ENCODE data around the gene RYR1. TPM values are rescaled to one million over a fixed set of nuclear protein-coding genes. Genes with fewer than 3 reads are reported as not detected.

RYR1 gene
- 2.0 TPM in 2 replicates for total RNA-seq (2013; cell fraction: nucleolus; rRNA removed)
- total RNA-seq (2014; rRNA removed) (0.11 TPM in 2 replicates), total RNA-seq (2014; rRNA removed; fragmentation: Illumina TruSeq; extraction: Trizol) (0.04 and 0.28 TPM in 2 replicates), total RNA-seq (2021) (0.28 and 0.88 TPM in 2 replicates), polyA plus RNA-seq (2011; rRNA removed) (0.03 and 0.07 TPM in 2 replicates), polyA plus RNA-seq (2014; fragmentation: Illumina TruSeq; extraction: Trizol) (0.05 and 0.32 TPM in 2 replicates), polyA plus RNA-seq (2014; fragmentation: Nextera tagmentation; extraction: Ambion mirVana) (under 1 TPM; under 0.01 to 0.02 TPM), polyA plus RNA-seq (2014; rRNA removed) (0.10 and 0.22 TPM in 2 replicates), polyA plus RNA-seq (2016; fragmentation: Nextera tagmentation; extraction: Ambion mirVana) (under 1 TPM in 1 of 2 experiments, not detected in 1; 0.04 TPM), polyA minus RNA-seq (2011; rRNA and poly(A)+ RNA removed) (under 0.01 and 0.07 TPM in 2 replicates), Bru-seq, nascent RNA (percentile 14 among the genes with signal in this experiment), BruChase-seq, experiment 1, labeled RNA remaining after a 6-hour chase (percentile 13 among the genes with signal in this experiment), BruChase-seq, experiment 2, labeled RNA remaining after a 2-hour chase (percentile 14 among the genes with signal in this experiment)
- 0.08 TPM for polyA plus RNA-seq (2011; ENCODE audit: low read depth)
- polyA plus RNA-seq (2011; cell fraction: cytosol; rRNA removed): 0.03 and 0.13 TPM in 2 replicates
- 0.10 and 0.15 TPM in 2 replicates for polyA plus RNA-seq (2011; cell fraction: nucleus; rRNA removed)
- polyA plus RNA-seq (2012): 0.31 and 0.51 TPM in 2 replicates
- not detected in 2 replicates for polyA minus RNA-seq (2011; cell fraction: cytosol; rRNA and poly(A)+ RNA removed)
- polyA minus RNA-seq (2011; cell fraction: nucleus; rRNA and poly(A)+ RNA removed): under 0.01 and 0.57 TPM in 2 replicates
- long read RNA-seq, experiment 1: 0 reads
- long read RNA-seq, experiment 2: 0 reads

DNA sequence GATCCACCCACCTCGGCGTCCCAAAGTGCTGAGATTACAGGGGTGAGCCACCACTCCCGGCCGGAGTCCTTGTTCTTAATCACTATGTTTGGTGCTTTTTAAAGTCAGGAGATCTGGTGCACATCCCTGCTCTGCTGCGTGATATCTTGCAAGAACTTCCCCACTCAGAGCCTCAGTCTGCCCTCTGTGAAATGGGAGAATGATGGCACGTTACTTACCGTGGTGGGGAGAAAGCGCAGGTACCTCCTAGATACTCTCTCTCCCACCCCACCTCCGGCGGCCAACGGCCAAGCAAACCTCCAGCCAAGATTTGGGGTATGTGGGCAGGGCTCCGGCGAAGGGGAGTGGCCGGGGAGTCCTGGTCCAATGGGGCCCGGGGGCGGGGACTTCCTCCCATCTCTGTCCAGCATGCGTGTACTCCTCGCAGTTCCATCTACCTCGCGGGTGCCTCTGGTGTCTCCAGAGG is at the start of gene RYR1:
Gene RYR1, plus strand, starts transcription at position 424 of the 466 bp plus-strand sequence. CDS start 139 bp downstream, outside the sequence.
- Histone ChIP-seq H3K4me3 (no peak within 1 kb of the TSS), H3K4me2 (ENCODE audit: control insufficient read depth, insufficient read depth) (peak within 1 kb of the TSS; percentile 38; the same call in 1 of the 2 replicates), H2AFZ (ENCODE audit: control insufficient read depth, low read depth, low read length) (peak within 1 kb of the TSS; percentile 31; the same call in 1 of the 2 replicates), H4K20me1 (ENCODE audit: control insufficient read depth, insufficient read depth) (no peaks in the 10 kb centered on the region), H3K27me3 (replicated peaks in 1 of 2; ENCODE audit: control insufficient read depth in 2 of 2, insufficient read depth in 2 of 2, low read length in 1 of 2) (no peaks in the 10 kb centered on the region), H3K9me3 (replicated peaks; ENCODE audit: control insufficient read depth, insufficient read depth, low read length) (no peaks in the 10 kb centered on the region), H3K36me3 (ENCODE audit: control insufficient read depth in 2 of 2, insufficient read depth in 2 of 2, low read length in 1 of 2) (no peaks in the 10 kb centered on the region), H3K4me1 (ENCODE audit: control insufficient read depth, insufficient read depth, low read length) (no peaks in the 10 kb centered on the region), H3K9ac (ENCODE audit: control insufficient read depth, insufficient read depth, low read length) (no peak within 1 kb of the TSS), H3K27ac (ENCODE audit: control insufficient read depth, insufficient read depth) (no peak within 1 kb of the TSS), H3K79me2 (ENCODE audit: control insufficient read depth, insufficient read depth, low read length) (no peaks in the 10 kb centered on the region)
- no TSS peak for BruUV-seq (replicated peaks)
- intact Hi-C loops (cut with micrococcal nuclease; ENCODE audit: unreplicated experiment): no loop called here
- ChIA-PET POLR2A (no interaction called here), SMC1A (ENCODE audit: uncharacterized antibody, unreplicated experiment) (no interaction called here), RAD21 (ENCODE audit: unreplicated experiment) (no interaction called here), CTCF (no interaction called here)
- ATAC-seq (peak; percentile 83), DNase-seq (ENCODE audit: low read depth, low spot score) (no peak), FAIRE-seq (no peak)
- TF ChIP-seq SPI1 (IDR thresholded peaks at IDR 0.05; ENCODE audit: borderline replicate concordance, insufficient read depth, low read depth, low read length) (peak; percentile 16; the same call in 1 of the 2 replicates), CHD2 (IDR thresholded peaks at IDR 0.05; ENCODE audit: borderline replicate concordance, low read depth, low read length) (no peak), PAX8 (IDR thresholded peaks at IDR 0.05) (no peak), BCL11A (IDR thresholded peaks at IDR 0.05; ENCODE audit: low read depth, low read length) (no peak), NR2C2 (IDR thresholded peaks at IDR 0.05; ENCODE audit: borderline replicate concordance, control insufficient read depth, insufficient read length, low read depth) (no peak), DPF2 (IDR thresholded peaks at IDR 0.05) (no peak)
- TF ChIP-seq, protein P1, sequence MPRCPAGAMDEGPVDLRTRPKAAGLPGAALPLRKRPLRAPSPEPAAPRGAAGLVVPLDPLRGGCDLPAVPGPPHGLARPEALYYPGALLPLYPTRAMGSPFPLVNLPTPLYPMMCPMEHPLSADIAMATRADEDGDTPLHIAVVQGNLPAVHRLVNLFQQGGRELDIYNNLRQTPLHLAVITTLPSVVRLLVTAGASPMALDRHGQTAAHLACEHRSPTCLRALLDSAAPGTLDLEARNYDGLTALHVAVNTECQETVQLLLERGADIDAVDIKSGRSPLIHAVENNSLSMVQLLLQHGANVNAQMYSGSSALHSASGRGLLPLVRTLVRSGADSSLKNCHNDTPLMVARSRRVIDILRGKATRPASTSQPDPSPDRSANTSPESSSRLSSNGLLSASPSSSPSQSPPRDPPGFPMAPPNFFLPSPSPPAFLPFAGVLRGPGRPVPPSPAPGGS (IDR thresholded peaks at IDR 0.05; ENCODE audit: borderline replicate concordance, insufficient read depth, low read depth, low read length, poor library complexity, severe bottlenecking): no peak
- TF ChIP-seq, protein P2, sequence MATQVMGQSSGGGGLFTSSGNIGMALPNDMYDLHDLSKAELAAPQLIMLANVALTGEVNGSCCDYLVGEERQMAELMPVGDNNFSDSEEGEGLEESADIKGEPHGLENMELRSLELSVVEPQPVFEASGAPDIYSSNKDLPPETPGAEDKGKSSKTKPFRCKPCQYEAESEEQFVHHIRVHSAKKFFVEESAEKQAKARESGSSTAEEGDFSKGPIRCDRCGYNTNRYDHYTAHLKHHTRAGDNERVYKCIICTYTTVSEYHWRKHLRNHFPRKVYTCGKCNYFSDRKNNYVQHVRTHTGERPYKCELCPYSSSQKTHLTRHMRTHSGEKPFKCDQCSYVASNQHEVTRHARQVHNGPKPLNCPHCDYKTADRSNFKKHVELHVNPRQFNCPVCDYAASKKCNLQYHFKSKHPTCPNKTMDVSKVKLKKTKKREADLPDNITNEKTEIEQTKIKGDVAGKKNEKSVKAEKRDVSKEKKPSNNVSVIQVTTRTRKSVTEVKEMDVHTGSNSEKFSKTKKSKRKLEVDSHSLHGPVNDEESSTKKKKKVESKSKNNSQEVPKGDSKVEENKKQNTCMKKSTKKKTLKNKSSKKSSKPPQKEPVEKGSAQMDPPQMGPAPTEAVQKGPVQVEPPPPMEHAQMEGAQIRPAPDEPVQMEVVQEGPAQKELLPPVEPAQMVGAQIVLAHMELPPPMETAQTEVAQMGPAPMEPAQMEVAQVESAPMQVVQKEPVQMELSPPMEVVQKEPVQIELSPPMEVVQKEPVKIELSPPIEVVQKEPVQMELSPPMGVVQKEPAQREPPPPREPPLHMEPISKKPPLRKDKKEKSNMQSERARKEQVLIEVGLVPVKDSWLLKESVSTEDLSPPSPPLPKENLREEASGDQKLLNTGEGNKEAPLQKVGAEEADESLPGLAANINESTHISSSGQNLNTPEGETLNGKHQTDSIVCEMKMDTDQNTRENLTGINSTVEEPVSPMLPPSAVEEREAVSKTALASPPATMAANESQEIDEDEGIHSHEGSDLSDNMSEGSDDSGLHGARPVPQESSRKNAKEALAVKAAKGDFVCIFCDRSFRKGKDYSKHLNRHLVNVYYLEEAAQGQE (IDR thresholded peaks at IDR 0.05; ENCODE audit: low read depth, low read length): peak; percentile 62; the same call in 1 of the 2 replicates
- WGBS (ENCODE audit: insufficient coverage, insufficient replicate concordance, low lambda C conversion rate, missing lambda C conversion rate): 15% methylated on average over 20 of the region's 20 CpGs
- in situ Hi-C loops (cut with MboI): no loop called here
